HEK293 (cell line): ENCODE data around the gene CTXN3.

Experiments
- CTCF ChIA-PET: fragments of 350-600 bp; formaldehyde crosslinking; extraction: SDS; loops from one replicate; lab custom pipeline; 2021; ENCODE audit warnings: antibody characterized with exemption; lab: Yijun Ruan, JAX
- POLR2A ChIA-PET: fragments of 300-600 bp; formaldehyde crosslinking; extraction: SDS; loops from one replicate; lab custom pipeline; 2020; ENCODE audit warnings: antibody characterized with exemption, inconsistent platforms; lab: Yijun Ruan, JAX
- H3K27ac ChIP-seq: fragments of 200-500 bp; sonication (Bioruptor generic); 2 replicates; pipeline ENCODE4 v1.5.1; 2014; ENCODE audit warnings: low read depth, low read length, control low read depth, inconsistent platforms; ENCODE audit errors: extremely low read depth
- H3K36me3 ChIP-seq, 2 experiments: fragments of 200-500 bp in 1 of 2; sonication (Bioruptor generic) in 1 of 2; 1 replicate in 1 of 2; 2 replicates in 1 of 2; pipeline ENCODE4 v1.5.1; 2014 to 2017; ENCODE audit warnings: inconsistent platforms in 2 of 2, low read length in 2 of 2; ENCODE audit not compliant: control insufficient read depth in 2 of 2, insufficient read depth in 1 of 2
- H3K4me1 ChIP-seq: fragments of 200-500 bp; sonication (Bioruptor generic); 2 replicates; pipeline ENCODE4 v1.5.1; 2014; ENCODE audit warnings: mild to moderate bottlenecking, low read length, inconsistent platforms; ENCODE audit not compliant: control insufficient read depth, insufficient read depth
- H3K4me3 ChIP-seq: 2 replicates; pipeline ENCODE4 v1.5.1; 2011; ENCODE audit warnings: low read depth, mild to moderate bottlenecking, control low read depth, low read length, moderate library complexity
- H3K9me3 ChIP-seq: fragments of 200-500 bp; sonication (Bioruptor generic); 2 replicates; pipeline ENCODE4 v1.5.1; 2014; ENCODE audit warnings: low read depth, low read length, inconsistent platforms; ENCODE audit not compliant: control insufficient read depth, insufficient read depth
- EGR2 ChIP-seq: fragments of 450-650 bp; formaldehyde crosslinking; IDR thresholded peaks from 2 replicates; pipeline ENCODE4 v1.5.1; 2016; ENCODE audit warnings: low read depth, missing biosample characterization, missing genetic modification characterization
- KLF8 ChIP-seq: fragments of 450-650 bp; formaldehyde crosslinking; IDR thresholded peaks from 2 replicates; pipeline ENCODE4 v1.5.1; 2016; ENCODE audit warnings: missing biosample characterization, missing genetic modification characterization
- PRDM1 ChIP-seq: fragments of 450-650 bp; formaldehyde crosslinking; IDR thresholded peaks from 2 replicates; pipeline ENCODE4; 2016; ENCODE audit warnings: missing biosample characterization, missing genetic modification characterization
- SCRT2 ChIP-seq: fragments of 450-650 bp; formaldehyde crosslinking; IDR thresholded peaks from 2 replicates; pipeline ENCODE4 v1.5.1; 2016; ENCODE audit warnings: missing biosample characterization, missing genetic modification characterization
- SETDB1 ChIP-seq: IDR thresholded peaks from one replicate; pipeline ENCODE4 v1.6.1; 2017; ENCODE audit warnings: mild to moderate bottlenecking, low read length, moderate library complexity, mixed read lengths; ENCODE audit not compliant: insufficient read length
- YY1 ChIP-seq: fragments of 450-650 bp; formaldehyde crosslinking; IDR thresholded peaks from 2 replicates; pipeline ENCODE4 v1.5.1; 2018; ENCODE audit warnings: missing biosample characterization, missing genetic modification characterization
- ZNF10 ChIP-seq: fragments of 450-650 bp; formaldehyde crosslinking; IDR thresholded peaks from 2 replicates; pipeline ENCODE4 v1.5.1; 2017; ENCODE audit warnings: missing biosample characterization, missing genetic modification characterization
- ZNF133 ChIP-seq: fragments of 450-650 bp; formaldehyde crosslinking; IDR thresholded peaks from 2 replicates; pipeline ENCODE4 v1.5.1; 2016; ENCODE audit warnings: missing biosample characterization, missing genetic modification characterization
- ZNF19 ChIP-seq: fragments of 450-650 bp; formaldehyde crosslinking; IDR thresholded peaks from 2 replicates; pipeline ENCODE4; 2016; ENCODE audit warnings: missing biosample characterization, missing genetic modification characterization, low read depth
- ZNF214 ChIP-seq: fragments of 450-650 bp; formaldehyde crosslinking; IDR thresholded peaks from 2 replicates; pipeline ENCODE4 v1.5.1; 2017; ENCODE audit warnings: missing biosample characterization, mild to moderate bottlenecking, missing genetic modification characterization, borderline replicate concordance
- ZNF274 ChIP-seq, 2 experiments: fragments of 200-500 bp in 1 of 2; fragments of 450-650 bp in 1 of 2; sonication (Bioruptor generic) in 1 of 2; formaldehyde crosslinking in 1 of 2; IDR thresholded peaks; 2 replicates each; pipeline versions ENCODE4 v1.5.1 to v1.6.1; 2014 to 2016; ENCODE audit warnings: borderline replicate concordance in 1 of 2, inconsistent platforms in 1 of 2, low read length in 1 of 2, missing biosample characterization in 1 of 2, missing genetic modification characterization in 1 of 2
- ZNF292 ChIP-seq: fragments of 450-650 bp; formaldehyde crosslinking; IDR thresholded peaks from 2 replicates; pipeline ENCODE4 v1.5.1; 2016; ENCODE audit warnings: low read depth, missing biosample characterization, missing genetic modification characterization, borderline replicate concordance
- ZNF391 ChIP-seq: fragments of 450-650 bp; formaldehyde crosslinking; IDR thresholded peaks from 2 replicates; pipeline ENCODE4 v1.5.1; 2016; ENCODE audit warnings: low read depth, missing biosample characterization, missing genetic modification characterization, borderline replicate concordance
- ZNF544 ChIP-seq: fragments of 450-650 bp; formaldehyde crosslinking; IDR thresholded peaks from 2 replicates; pipeline ENCODE4 v1.5.0; 2017; ENCODE audit warnings: missing biosample characterization, missing genetic modification characterization
- ZNF664 ChIP-seq: fragments of 450-650 bp; formaldehyde crosslinking; IDR thresholded peaks from 2 replicates; pipeline ENCODE4 v1.5.1; 2016; ENCODE audit warnings: missing biosample characterization, missing genetic modification characterization
- ZNF747 ChIP-seq: fragments of 450-650 bp; formaldehyde crosslinking; IDR thresholded peaks from 2 replicates; pipeline ENCODE4 v1.5.1; 2016; ENCODE audit warnings: missing biosample characterization, missing genetic modification characterization
- ZNF837 ChIP-seq: fragments of 450-650 bp; formaldehyde crosslinking; IDR thresholded peaks from 2 replicates; pipeline ENCODE4 v1.5.1; 2016; ENCODE audit warnings: missing biosample characterization, missing genetic modification characterization
- ZNF843 ChIP-seq: fragments of 450-650 bp; formaldehyde crosslinking; IDR thresholded peaks from 2 replicates; pipeline ENCODE4 v1.5.1; 2016; ENCODE audit warnings: missing biosample characterization, missing genetic modification characterization
- TF ChIP-seq, protein P1 (sequence below): fragments of 450-650 bp; formaldehyde crosslinking; IDR thresholded peaks from 2 replicates; pipeline ENCODE4 v1.5.1; 2017; ENCODE audit warnings: missing biosample characterization, missing genetic modification characterization
- TF ChIP-seq, protein P2 (sequence below): fragments of 450-650 bp; formaldehyde crosslinking; IDR thresholded peaks from 2 replicates; pipeline ENCODE4 v1.5.1; 2016; ENCODE audit warnings: missing biosample characterization, missing genetic modification characterization, borderline replicate concordance
- TF ChIP-seq, protein P3 (sequence below): fragments of 450-650 bp; formaldehyde crosslinking; IDR thresholded peaks from 2 replicates; pipeline ENCODE4 v1.5.1; 2017; ENCODE audit warnings: missing biosample characterization, missing genetic modification characterization
- TF ChIP-seq, protein P4 (sequence below): fragments of 450-650 bp; formaldehyde crosslinking; IDR thresholded peaks from 2 replicates; pipeline ENCODE4 v1.5.1; 2017; ENCODE audit warnings: missing biosample characterization, missing genetic modification characterization

Gene CTXN3

DNA sequence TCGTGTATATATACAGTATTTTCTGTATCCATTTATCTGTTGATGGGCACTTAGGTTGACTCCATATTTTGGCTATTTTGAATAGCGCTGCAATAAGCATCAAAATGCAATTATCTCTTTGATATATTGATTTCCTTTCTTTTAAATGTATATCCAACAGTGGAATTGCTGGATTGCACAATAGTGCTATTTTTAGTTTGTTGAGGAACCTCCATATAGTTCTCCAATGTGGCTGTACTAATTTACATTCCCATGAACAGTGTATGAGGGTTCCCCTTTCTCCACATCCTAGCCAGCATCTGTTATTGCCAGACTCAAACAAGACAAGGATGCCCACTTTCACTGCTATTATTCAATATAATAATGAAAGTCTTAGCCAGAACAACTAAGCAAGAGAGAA lies 9.1 kb upstream of the CTXN3 start (continued):
- no peak for TF ChIP-seq ZNF274 (IDR thresholded peaks at IDR 0.05; ENCODE audit: low read length)
- TF ChIP-seq ZNF274 (tag by site-specific recombination; IDR thresholded peaks at IDR 0.05; ENCODE audit: borderline replicate concordance): no peak
- TF ChIP-seq ZNF747: no peak
- TF ChIP-seq, protein P1, sequence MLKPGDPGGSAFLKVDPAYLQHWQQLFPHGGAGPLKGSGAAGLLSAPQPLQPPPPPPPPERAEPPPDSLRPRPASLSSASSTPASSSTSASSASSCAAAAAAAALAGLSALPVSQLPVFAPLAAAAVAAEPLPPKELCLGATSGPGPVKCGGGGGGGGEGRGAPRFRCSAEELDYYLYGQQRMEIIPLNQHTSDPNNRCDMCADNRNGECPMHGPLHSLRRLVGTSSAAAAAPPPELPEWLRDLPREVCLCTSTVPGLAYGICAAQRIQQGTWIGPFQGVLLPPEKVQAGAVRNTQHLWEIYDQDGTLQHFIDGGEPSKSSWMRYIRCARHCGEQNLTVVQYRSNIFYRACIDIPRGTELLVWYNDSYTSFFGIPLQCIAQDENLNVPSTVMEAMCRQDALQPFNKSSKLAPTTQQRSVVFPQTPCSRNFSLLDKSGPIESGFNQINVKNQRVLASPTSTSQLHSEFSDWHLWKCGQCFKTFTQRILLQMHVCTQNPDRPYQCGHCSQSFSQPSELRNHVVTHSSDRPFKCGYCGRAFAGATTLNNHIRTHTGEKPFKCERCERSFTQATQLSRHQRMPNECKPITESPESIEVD (tag by site-specific recombination): no peak

DNA sequence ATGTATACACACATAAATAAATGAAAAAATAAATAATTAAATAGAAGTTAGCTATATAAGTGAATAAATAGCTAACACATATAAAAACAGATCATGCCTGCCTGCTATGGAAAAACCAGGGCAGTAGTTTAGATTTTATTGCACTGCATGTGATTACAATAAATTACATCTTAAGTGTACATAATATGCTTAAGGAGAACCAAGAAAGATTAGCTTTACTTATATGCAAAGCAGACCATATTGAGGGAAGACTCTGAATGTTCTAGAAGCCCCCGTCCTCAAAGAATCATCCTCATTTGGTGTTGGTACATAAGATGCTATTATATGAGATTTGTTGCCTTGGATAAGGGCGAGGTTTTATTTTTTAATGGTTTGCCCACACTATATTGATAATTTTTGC lies 5.9 kb upstream of the CTXN3 start:
- CTCF ChIA-PET: interaction anchor here (0.6 to 0.8 kb wide), 3 partner anchors 11 to 1563 kb away, joined by 3 to 6 read pairs (median 6); no protein-coding TSS in a partner anchor
- H3K4me1 ChIP-seq: peaks cover 18% of the 10 kb centered on the region

DNA sequence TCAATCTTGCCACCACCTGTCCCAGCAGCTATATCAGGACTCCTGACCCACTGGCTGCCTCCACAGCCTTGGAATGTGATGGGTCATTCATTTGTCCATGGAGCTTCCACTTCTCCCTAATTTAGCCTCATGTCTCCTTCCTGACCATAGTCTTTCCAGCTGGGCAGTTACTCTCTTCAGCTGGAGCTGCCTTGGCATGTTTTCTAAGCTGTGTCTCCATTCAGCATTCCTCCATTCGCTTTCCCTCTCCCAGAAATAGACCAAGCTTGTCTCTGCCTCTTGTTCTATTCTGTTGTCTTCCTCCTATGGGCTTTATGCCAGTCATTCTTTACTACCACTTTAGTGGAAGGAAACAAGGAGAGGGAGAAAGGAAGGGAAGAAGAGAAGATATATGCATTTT lies 5.3 kb upstream of the CTXN3 start:
- POLR2A ChIA-PET: no interaction called here
- no peaks in the 10 kb centered on the region for H3K36me3 ChIP-seq
- TF ChIP-seq ZNF133: no peak
- TF ChIP-seq ZNF292 (tag by site-specific recombination): no peak
- no peak for TF ChIP-seq PRDM1 (tag by site-specific recombination)
- TF ChIP-seq, protein P2, sequence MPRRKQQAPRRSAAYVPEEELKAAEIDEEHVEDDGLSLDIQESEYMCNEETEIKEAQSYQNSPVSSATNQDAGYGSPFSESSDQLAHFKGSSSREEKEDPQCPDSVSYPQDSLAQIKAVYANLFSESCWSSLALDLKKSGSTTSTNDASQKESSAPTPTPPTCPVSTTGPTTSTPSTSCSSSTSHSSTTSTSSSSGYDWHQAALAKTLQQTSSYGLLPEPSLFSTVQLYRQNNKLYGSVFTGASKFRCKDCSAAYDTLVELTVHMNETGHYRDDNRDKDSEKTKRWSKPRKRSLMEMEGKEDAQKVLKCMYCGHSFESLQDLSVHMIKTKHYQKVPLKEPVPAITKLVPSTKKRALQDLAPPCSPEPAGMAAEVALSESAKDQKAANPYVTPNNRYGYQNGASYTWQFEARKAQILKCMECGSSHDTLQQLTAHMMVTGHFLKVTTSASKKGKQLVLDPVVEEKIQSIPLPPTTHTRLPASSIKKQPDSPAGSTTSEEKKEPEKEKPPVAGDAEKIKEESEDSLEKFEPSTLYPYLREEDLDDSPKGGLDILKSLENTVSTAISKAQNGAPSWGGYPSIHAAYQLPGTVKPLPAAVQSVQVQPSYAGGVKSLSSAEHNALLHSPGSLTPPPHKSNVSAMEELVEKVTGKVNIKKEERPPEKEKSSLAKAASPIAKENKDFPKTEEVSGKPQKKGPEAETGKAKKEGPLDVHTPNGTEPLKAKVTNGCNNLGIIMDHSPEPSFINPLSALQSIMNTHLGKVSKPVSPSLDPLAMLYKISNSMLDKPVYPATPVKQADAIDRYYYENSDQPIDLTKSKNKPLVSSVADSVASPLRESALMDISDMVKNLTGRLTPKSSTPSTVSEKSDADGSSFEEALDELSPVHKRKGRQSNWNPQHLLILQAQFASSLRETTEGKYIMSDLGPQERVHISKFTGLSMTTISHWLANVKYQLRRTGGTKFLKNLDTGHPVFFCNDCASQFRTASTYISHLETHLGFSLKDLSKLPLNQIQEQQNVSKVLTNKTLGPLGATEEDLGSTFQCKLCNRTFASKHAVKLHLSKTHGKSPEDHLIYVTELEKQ (tag by site-specific recombination): no peak
- TF ChIP-seq ZNF664 (tag by site-specific recombination): no peak
- no peak for TF ChIP-seq SETDB1
- TF ChIP-seq ZNF10 (tag by site-specific recombination): no peak
- TF ChIP-seq, protein P3, sequence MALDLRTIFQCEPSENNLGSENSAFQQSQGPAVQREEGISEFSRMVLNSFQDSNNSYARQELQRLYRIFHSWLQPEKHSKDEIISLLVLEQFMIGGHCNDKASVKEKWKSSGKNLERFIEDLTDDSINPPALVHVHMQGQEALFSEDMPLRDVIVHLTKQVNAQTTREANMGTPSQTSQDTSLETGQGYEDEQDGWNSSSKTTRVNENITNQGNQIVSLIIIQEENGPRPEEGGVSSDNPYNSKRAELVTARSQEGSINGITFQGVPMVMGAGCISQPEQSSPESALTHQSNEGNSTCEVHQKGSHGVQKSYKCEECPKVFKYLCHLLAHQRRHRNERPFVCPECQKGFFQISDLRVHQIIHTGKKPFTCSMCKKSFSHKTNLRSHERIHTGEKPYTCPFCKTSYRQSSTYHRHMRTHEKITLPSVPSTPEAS (tag by site-specific recombination): no peak
- TF ChIP-seq ZNF391: no peak
- no peak for TF ChIP-seq ZNF843 (tag by site-specific recombination)
- TF ChIP-seq, protein P4, sequence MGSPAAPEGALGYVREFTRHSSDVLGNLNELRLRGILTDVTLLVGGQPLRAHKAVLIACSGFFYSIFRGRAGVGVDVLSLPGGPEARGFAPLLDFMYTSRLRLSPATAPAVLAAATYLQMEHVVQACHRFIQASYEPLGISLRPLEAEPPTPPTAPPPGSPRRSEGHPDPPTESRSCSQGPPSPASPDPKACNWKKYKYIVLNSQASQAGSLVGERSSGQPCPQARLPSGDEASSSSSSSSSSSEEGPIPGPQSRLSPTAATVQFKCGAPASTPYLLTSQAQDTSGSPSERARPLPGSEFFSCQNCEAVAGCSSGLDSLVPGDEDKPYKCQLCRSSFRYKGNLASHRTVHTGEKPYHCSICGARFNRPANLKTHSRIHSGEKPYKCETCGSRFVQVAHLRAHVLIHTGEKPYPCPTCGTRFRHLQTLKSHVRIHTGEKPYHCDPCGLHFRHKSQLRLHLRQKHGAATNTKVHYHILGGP (tag by site-specific recombination): no peak
- TF ChIP-seq SCRT2: no peak
- no peak overlapping the region for H3K4me3 ChIP-seq
- H3K27ac ChIP-seq: no peak overlapping the region
- CTCF ChIA-PET: interaction anchor here (0.8 kb wide), 1 partner anchor 12 kb away, joined by 3 read pairs; no protein-coding TSS in a partner anchor
- H3K4me1 ChIP-seq: peaks cover 18% of the 10 kb centered on the region
- no peaks in the 10 kb centered on the region for H3K9me3 ChIP-seq

More for the DNA sequence above, 5.9 kb upstream of the CTXN3 start:
- Histone ChIP-seq H3K36me3 (no peaks in the 10 kb centered on the region), H3K4me3 (no peak overlapping the region), H3K9me3 (no peaks in the 10 kb centered on the region)
- POLR2A ChIA-PET: no interaction called here
- TF ChIP-seq, protein P3 (tag by site-specific recombination): no peak
- TF ChIP-seq ZNF837 (tag by site-specific recombination): no peak
- TF ChIP-seq YY1 (tag by site-specific recombination): no peak
- no peak for TF ChIP-seq ZNF19 (tag by site-specific recombination)
- TF ChIP-seq ZNF544 (tag by site-specific recombination): no peak
- TF ChIP-seq EGR2 (tag by site-specific recombination): no peak
- TF ChIP-seq ZNF214 (tag by site-specific recombination): no peak
- TF ChIP-seq KLF8 (tag by site-specific recombination): no peak
- TF ChIP-seq, all 188 proteins: peak for 0
- H3K27ac ChIP-seq: no peak overlapping the region
